Activated T-cell treated with anti-CD3 and anti-CD28 coated beads for 1 hour (primary cell): Measurements from ENCODE around the gene SNAP29.
"Not testable (repeated sequence)": the region's sequence is repeated elsewhere in the genome, so short reads cannot be mapped to it uniquely, and the experiment has no call there.

Source experiments
- DNase-seq: peaks from one replicate; pipeline ENCODE4 v3.0.0-alpha.2; 2020; ENCODE audit warnings: low read depth

Gene SNAP29

GRCh38 chr22:20836987-20837823, 21.6 kb upstream of the SNAP29 start:
- DNase-seq = no peak

DNA sequence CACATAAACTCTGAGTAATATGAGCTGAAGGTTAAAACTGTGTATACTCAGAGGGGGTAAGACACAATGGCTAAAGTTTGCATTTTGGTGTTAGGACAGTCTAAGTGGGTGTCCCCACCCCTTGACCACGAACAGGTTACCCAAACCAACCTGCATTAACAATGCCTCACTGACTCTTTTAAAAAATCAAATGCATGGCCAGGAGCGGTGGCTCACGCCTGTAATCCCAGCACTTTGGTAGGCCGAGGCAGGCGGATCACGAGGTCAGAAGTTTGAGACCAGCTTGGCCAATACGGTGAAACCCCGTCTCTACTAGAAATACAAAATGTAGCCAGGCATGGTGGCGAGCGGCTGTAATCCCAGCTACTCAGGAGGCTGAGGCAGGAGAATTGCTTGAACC, 19.5 kb upstream of the SNAP29 start:
- DNase-seq = not testable (repeated sequence)

DNA sequence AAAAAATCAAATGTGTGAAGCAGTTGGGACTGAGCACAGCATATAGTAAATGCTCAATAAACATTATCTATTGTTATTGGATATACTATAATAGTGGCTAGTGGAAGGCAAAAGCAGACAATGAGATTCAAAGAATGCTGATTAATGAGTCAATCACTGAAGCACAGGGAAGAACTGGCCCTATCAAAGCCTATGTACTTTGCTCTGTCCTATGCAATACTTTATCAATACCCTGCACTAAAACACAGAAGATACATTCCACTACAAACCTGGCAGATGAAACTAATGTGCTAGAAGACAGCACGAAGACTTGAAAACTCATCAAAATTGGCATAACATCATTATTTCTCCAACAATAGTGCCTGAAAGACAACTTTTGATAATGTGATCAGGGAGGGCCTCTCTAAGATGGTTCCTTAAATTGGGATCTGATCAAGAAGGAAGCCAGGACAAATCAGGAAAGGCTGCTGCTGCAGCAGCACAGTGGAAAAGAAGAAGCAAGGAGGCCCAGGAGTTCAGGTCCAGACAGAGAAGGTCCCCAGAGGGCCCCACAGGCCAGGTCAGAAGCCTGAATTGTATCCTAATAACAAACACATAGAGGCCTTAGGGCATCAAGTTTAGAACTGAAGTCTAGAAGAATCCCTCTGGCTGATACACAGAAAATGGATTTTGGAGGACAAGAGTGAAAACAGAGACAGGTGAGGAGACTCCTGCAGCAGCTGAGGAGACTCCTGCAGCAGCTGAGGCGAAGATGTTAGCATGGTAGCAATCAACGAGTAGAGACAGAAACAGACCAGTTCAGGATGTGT, 18.8 kb upstream of the SNAP29 start:
- DNase-seq = no peak

DNA sequence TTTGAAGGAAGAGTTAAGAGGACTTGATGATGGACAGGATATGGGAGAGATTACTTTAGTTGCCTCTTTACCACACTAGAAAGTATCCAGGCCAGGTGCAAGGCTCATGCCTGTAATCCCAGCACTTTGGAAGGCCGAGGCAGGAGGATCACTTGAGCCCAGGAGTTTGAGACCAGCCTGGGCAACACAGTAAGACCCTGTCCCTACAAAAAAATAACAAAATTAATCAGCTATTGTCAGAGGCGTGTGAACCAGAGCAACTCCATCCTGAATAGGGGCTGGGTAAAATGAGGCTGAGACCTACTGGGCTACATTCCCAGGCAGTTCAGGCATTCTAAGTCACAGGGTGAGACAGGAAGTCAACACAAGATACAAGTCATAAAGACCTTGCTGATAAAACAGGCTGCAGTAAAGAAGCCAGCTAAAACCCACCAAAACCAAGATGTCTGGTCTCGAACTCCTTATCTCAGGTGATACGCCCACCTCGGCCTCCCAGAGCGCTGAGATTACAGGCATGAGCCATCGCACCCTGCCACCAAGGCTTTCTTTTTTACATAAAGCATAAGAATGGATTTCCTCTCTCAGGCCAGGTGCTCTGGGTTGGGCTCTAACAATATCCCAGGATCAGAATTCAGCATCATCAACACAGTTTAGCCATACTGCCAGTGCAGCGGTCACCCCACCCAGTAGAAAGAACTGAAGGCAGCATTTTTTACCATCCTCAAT, 18.0 kb upstream of the SNAP29 start:
- no peak for DNase-seq

GRCh38 chr22:20843501-20843900, 15.3 kb upstream of the SNAP29 start:
- DNase-seq = no peak

- no peak for DNase-seq
Observed at GRCh38 chr22:20844055-20845037, 14.5 kb upstream of the SNAP29 start.

DNA sequence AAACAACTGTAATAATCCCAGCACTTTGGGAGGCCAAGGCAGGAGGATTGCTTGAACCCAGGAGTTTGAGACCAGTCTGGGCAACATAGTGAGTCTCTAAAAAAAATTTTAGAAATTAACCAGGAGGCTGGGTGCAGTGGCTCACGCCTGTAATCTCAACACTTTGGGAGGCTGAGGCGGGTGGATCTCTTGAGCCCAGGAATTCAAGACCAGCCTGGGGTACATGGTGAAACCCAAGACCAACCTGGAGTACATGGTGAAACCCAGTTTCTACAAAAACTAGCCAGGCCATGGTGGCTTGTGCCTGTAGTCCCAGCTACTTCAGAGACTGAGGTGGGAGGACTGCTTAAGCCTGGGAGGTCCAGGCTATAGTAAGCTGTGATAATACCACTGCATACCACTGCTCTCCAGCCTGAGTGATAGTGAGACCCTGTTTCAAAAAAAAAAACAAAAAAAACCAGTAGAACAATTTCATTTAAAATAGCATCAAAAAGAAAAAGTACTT, 11.4 kb upstream of the SNAP29 start:
- no peak for DNase-seq

DNA sequence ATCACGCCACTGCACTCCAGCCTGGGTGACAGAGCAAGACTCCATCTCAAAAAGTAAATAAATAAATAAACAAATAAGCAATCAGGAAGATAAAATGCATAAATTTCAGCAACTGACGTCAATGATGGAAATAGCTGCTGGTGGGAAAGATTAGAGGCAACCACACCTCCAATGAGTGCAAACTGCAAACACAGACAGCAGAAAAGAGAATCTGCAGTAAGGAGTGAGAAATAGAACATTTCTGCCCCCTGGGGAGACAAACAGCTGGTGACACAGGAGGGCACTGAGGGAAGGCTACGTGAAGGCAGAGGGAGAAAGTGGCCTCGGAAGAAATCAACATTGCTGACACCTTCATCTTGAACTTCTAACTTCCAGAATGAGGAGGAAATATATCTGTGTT, 6.7 kb upstream of the SNAP29 start:
- DNase-seq = no peak

GRCh38 chr22:20852503-20852902, 6.3 kb upstream of the SNAP29 start:
- no peak for DNase-seq

- DNase-seq = no peak
Observed at GRCh38 chr22:20853236-20853660, 5.6 kb upstream of the SNAP29 start.

DNA sequence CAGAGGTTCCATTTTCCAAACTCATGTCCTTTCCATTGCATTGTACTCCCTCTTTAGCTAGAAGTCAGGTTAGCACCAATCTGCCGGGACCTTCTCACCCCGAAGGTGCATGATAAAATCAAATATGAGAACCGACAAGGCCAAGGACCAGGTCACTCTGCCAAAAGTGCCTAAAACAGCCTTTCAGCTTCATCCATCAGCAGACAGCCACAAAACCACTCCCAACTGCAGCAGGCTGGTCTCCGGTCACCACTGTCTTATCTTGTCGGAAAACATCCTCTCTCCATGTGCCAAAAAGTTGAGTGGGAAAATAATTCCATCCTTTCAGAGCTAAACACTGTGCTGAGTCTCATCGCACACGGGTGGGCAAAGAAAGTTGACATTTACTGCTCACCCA, 1.6 kb upstream of the SNAP29 start:
- no peak for DNase-seq

DNA sequence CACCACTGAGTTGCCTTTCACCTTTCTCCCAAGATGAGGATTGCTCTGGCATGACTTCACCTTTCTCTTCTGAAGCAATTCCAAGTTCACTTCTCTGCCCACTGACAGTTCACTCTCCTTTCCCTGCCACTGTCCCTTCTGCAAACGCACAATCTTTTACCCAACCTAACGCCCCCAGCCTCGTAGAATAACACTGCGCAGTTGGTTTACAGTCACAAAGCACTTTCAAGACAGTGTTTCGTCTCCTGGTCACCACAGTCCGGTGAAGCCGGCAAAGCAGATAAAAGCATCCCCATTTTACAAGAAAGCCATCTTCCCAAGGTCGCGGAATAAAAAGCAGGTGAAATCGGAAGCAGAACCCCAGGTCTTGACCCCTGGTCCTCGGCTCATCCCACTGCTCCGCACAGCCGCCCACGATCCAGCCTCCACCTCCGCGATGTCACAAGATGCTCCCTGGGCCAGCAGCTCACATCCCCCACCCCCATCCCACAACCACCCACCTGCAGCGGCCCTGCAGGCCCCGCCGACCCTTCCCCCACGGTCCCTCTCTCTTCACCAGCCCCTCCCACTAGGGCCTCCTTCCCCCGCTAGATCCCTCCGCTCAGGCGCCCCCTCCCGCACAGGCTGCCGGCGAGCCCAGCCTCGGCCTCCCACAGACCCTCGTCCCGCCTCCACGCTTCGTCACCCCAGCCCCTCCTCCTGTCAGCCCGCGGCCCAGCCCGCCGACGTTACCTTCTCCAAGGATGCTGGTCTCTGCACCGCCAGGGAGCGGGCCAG, 781 bp upstream of the SNAP29 start:
- peak; percentile 68 for DNase-seq

DNA sequence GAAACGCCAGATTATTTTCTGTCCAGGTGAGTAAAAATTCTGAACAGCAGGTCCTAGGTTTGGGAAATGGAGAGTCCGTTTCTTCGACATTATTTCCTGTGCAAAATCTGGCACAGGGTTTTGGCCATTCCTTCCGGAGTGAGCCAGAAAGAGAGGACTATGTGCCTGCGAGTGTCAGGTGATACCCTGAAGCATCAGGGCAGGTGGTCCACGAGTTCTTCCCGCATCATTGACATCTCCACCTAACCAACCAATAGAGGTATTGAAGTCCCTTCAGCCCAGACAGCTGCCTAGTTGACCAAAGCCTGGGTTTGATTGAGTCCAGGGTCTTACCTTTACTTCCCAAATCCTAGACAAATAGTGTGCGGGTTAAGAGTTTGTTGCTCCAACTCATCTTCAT, 808 bp downstream of the SNAP29 start:
- no peak for DNase-seq

DNA sequence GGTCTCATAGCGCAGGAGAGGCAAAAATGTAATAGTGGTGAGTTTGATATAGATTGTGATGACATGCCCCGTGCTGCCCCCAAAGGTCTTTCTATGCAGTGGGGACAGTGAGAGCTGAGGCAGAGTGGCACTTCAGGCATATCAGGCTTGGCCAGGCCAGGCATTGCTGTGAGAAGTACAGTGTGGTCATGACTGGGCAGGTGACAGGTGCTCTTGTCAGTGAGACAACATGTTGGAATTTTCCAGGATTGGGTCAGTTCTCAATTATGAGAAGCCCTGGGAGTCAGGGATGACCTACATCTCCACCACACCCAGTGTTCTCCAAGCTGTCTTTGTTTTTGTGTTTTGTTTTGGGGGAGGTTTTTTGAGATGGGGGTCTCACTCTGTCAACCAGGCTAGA, 3.7 kb downstream of the SNAP29 start:
- DNase-seq = no peak

DNA sequence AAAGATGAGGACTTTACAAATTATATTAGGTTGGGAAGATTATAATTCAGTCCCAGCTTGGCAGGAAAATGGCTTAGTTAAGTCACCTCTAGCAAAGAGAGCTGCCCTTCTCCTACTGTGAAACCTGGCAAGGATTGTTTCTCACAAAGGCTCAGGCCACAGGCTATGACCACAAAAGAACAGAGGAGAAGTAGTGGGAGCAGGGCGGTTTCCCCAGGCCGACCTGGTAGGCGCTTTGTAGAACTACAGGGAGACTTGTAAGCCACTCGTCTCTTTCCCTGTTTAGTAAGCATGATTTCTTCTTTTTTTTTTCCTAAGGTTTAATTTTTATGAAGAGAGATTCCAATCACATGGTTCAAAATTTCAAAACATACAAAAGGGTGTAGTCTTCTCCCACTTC, 4.6 kb downstream of the SNAP29 start:
- no peak for DNase-seq

DNA sequence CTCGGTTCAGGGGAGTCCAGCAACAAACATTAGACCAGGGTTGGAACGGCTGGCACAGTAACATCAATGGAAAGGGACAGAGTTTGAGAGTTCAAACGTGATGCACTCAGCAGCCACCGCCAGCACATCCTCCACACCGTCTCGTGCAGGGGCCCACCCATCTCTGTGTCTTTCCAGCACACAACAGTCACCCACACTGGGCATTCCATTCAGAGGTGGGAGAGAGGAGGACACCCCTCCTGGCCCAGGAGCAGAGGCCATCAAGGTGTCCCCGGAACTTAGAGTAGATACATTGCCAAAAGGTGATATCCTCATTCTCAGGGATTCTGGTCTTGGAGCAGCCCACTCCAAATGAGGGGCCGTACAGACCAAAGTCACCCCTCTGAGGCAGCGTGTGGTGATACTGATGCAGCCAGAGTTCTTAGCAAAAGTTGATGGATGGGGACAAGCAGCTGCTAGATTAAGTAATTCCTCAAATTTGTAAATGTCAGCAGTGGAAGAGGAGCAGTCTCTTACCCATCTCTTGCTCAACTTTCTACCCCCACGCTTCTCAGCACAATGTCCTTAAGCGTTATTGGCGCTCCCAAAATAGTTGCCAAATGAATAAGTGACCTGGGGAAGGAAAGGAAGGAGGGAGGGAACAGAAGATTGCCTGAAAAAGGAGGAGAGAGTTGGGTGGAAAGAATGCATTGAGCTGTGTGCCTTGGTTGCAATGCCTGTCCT, 5.5 kb downstream of the SNAP29 start:
- DNase-seq = no peak

GRCh38 chr22:20865331-20865730, 6.5 kb downstream of the SNAP29 start:
- DNase-seq = no peak

DNA sequence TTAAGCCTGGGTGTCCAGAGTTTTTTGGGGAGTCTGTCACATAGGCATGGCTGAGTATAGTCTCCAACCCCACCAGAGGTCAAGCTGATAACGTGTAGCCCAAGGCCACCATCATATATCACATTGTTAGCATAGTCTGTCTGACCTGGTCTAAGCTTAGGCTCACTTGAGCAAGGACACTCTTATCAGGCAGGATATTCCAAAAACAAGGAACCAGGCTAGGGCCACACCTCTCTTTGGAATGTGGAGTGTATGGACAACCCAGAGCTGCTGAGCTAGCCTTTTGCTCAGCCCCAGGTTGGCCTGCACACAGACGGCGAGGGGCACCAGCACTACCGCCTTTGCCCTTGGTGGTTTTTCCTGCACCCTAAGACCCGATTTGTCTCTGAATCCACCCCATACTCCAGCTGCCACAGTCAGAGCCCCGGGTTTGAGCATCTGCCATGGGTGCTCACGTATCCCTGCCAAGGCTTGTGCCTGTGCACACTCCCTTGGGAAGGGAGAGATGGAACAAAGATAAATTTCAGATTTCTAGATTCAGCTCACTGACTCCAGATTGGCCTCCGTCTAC, 7.2 kb downstream of the SNAP29 start:
- DNase-seq = no peak

DNA sequence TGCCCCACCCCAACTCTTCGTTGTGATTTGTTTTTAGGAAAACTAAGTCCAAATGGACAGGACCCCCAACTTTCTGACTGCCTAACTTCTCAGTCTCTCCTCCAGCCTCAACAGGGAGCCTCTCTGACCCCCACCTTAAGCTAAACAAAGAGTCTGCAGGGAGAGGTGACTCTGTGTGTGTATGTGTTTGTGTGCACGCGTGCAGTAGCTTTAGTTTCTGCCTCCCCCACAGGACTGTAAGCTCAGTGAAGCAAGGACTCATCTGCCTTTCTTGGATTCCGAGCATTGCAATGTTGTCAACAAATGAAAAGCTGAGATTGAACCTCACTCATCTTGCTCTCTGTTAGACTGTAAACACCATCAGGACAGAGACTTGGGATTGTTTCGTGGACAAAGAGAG, 7.9 kb downstream of the SNAP29 start:
- no peak for DNase-seq
